DOHH2 (cell line): ENCODE measurements around the gene CSMD2.

Experiments
- H3F3A ChIP-seq: fragments of 200-600 bp; sonication (generic), shearing (Covaris generic); 2 replicates; pipeline ENCODE4 v1.6.0; 2016; ENCODE audit warnings: antibody characterized with exemption, mild to moderate bottlenecking; ENCODE audit not compliant: control insufficient read depth, insufficient read depth
- H3K27ac ChIP-seq: fragments of 200-600 bp; sonication (generic); 2 replicates; pipeline ENCODE4 v1.5.1; 2014; ENCODE audit warnings: low read depth, mild to moderate bottlenecking, low read length, moderate library complexity
- H3K27me3 ChIP-seq: fragments of 200-600 bp; sonication (generic); 2 replicates; pipeline ENCODE4 v1.6.1; 2014; ENCODE audit warnings: mild to moderate bottlenecking, low read length, mixed read lengths; ENCODE audit not compliant: control insufficient read depth
- H3K36me3 ChIP-seq: fragments of 200-600 bp; sonication (generic); 2 replicates; pipeline ENCODE4 v1.6.1; 2014; ENCODE audit warnings: mild to moderate bottlenecking, low read length, moderate library complexity, mixed read lengths; ENCODE audit not compliant: control insufficient read depth
- H3K4me1 ChIP-seq: fragments of 200-600 bp; sonication (generic); 2 replicates; pipeline ENCODE4 v1.6.1; 2014; ENCODE audit warnings: mild to moderate bottlenecking, low read length, mixed read lengths; ENCODE audit not compliant: control insufficient read depth
- H3K4me2 ChIP-seq: fragments of 200-600 bp; sonication (generic); 2 replicates; pipeline ENCODE4 v1.6.0; 2014; ENCODE audit warnings: mild to moderate bottlenecking, low read length, moderate library complexity
- H3K4me3 ChIP-seq: fragments of 200-600 bp; sonication (generic); 2 replicates; pipeline ENCODE4 v1.5.1; 2014; ENCODE audit warnings: mild to moderate bottlenecking, low read length, mixed read lengths
- H3K79me2 ChIP-seq: fragments of 200-600 bp; sonication (generic); 2 replicates; pipeline ENCODE4 v1.6.1; 2014; ENCODE audit warnings: mild to moderate bottlenecking, low read length, mixed read lengths; ENCODE audit not compliant: control insufficient read depth
- H3K9me2 ChIP-seq: fragments of 200-600 bp; sonication (generic); replicated peaks from 2 replicates; pipeline ENCODE4 v1.6.1; 2014; ENCODE audit warnings: mild to moderate bottlenecking, low read length, mixed read lengths; ENCODE audit not compliant: control insufficient read depth
- H3K9me3 ChIP-seq: fragments of 200-600 bp; sonication (generic); 2 replicates; pipeline ENCODE4 v1.6.1; 2014; ENCODE audit warnings: antibody characterized with exemption, low read length, mixed read lengths; ENCODE audit not compliant: control insufficient read depth, insufficient read depth
- H4K20me1 ChIP-seq: fragments of 200-600 bp; sonication (generic); 2 replicates; pipeline ENCODE4 v1.6.0; 2014; ENCODE audit warnings: low read depth, mild to moderate bottlenecking, antibody characterized with exemption, low read length, moderate library complexity; ENCODE audit not compliant: control insufficient read depth, insufficient read depth
- CTCF ChIP-seq: fragments of 200-600 bp; sonication (generic); IDR thresholded peaks from one replicate; pipeline ENCODE4 v1.5.1; 2014; ENCODE audit warnings: antibody characterized with exemption, mild to moderate bottlenecking, low read depth, low read length; ENCODE audit not compliant: poor library complexity, severe bottlenecking
- EZH2phosphoT487 ChIP-seq: fragments of 200-600 bp; sonication (generic); IDR thresholded peaks from 2 replicates; pipeline ENCODE4 v1.6.1; 2017; ENCODE audit warnings: borderline replicate concordance, mild to moderate bottlenecking, antibody characterized with exemption, low read length, moderate library complexity, mixed read lengths

The CSMD2 gene

GRCh38 chr1:34053660-34054059 is 111.4 kb downstream of the CSMD2 start:
- TF ChIP-seq EZH2phosphoT487 (no peak), CTCF (no peak)
- Histone ChIP-seq H3K4me3 (no peak overlapping the region), H3K36me3 (no peaks in the 10 kb centered on the region), H4K20me1 (no peaks in the 10 kb centered on the region), H3K79me2 (no peaks in the 10 kb centered on the region), H3K27me3 (no peaks in the 10 kb centered on the region), H3K9me3 (peaks cover 4% of the 10 kb centered on the region; the same call in 1 of the 2 replicates), H3K4me2 (no peak overlapping the region), H3F3A (no peaks in the 10 kb centered on the region), H3K27ac (no peak overlapping the region), H3K9me2 (no peaks in the 10 kb centered on the region), H3K4me1 (peaks cover 14% of the 10 kb centered on the region)

GRCh38 chr1:34052565-34052964 is 112.5 kb downstream of the CSMD2 start:
- Histone ChIP-seq H3K4me3 (no peak overlapping the region), H3K9me3 (peaks cover 4% of the 10 kb centered on the region; the same call in 1 of the 2 replicates), H3K4me1 (peaks cover 6% of the 10 kb centered on the region), H3F3A (no peaks in the 10 kb centered on the region), H3K27ac (no peak overlapping the region), H3K4me2 (no peak overlapping the region), H3K36me3 (no peaks in the 10 kb centered on the region), H3K27me3 (no peaks in the 10 kb centered on the region), H3K79me2 (no peaks in the 10 kb centered on the region), H4K20me1 (no peaks in the 10 kb centered on the region), H3K9me2 (no peaks in the 10 kb centered on the region)
- TF ChIP-seq EZH2phosphoT487 (no peak), CTCF (no peak)

- Histone ChIP-seq H3K79me2 (no peaks in the 10 kb centered on the region), H3K4me3 (no peak overlapping the region), H3K9me2 (no peaks in the 10 kb centered on the region), H4K20me1 (no peaks in the 10 kb centered on the region), H3F3A (no peaks in the 10 kb centered on the region), H3K36me3 (no peaks in the 10 kb centered on the region), H3K4me2 (no peak overlapping the region), H3K4me1 (no peaks in the 10 kb centered on the region), H3K27me3 (no peaks in the 10 kb centered on the region), H3K27ac (no peak overlapping the region), H3K9me3 (peaks cover 4% of the 10 kb centered on the region; the same call in 1 of the 2 replicates)
- no peak for TF ChIP-seq EZH2phosphoT487
Measured at GRCh38 chr1:34050709-34051485, 114.1 kb downstream of the CSMD2 start.

- Histone ChIP-seq H4K20me1 (no peaks in the 10 kb centered on the region), H3K9me2 (no peaks in the 10 kb centered on the region), H3K9me3 (peaks cover 4% of the 10 kb centered on the region; the same call in 1 of the 2 replicates)
Measured at GRCh38 chr1:34049994-34050393, 115.0 kb downstream of the CSMD2 start.

More at GRCh38 chr1:34049994-34050393, 115.0 kb downstream of the CSMD2 start:
- H3F3A ChIP-seq: no peaks in the 10 kb centered on the region
- no peak overlapping the region for H3K4me2 ChIP-seq
- H3K36me3 ChIP-seq: no peaks in the 10 kb centered on the region
- no peaks in the 10 kb centered on the region for H3K79me2 ChIP-seq
- no peak overlapping the region for H3K27ac ChIP-seq
- TF ChIP-seq CTCF: no peak
- no peak for TF ChIP-seq EZH2phosphoT487
- H3K4me1 ChIP-seq: no peaks in the 10 kb centered on the region
- H3K4me3 ChIP-seq: no peak overlapping the region
- no peaks in the 10 kb centered on the region for H3K27me3 ChIP-seq
